Skeletal muscle satellite cell (primary cell): ENCODE results near the gene ZNF595. TPM values are rescaled to one million over a fixed set of nuclear protein-coding genes. Genes with fewer than 3 reads are reported as not detected.
"Not testable (repeated sequence)": the region's sequence is repeated elsewhere in the genome, so short reads cannot be mapped to it uniquely, and the experiment has no call there.

ENCODE experiments used
- H3K27me3 ChIP-seq: 2 replicates; pipeline ENCODE4 v1.7.0; 2013; ENCODE audit warnings: low read length; ENCODE audit not compliant: control insufficient read depth, insufficient read depth
- H3K36me3 ChIP-seq: 2 replicates; pipeline ENCODE4 v1.7.0; 2013; ENCODE audit warnings: mild to moderate bottlenecking, control low read depth, low read length; ENCODE audit not compliant: insufficient read depth
- H3K4me1 ChIP-seq: 2 replicates; pipeline ENCODE4 v1.7.0; 2013; ENCODE audit warnings: low read length; ENCODE audit not compliant: control insufficient read depth, insufficient read depth
- H3K4me2 ChIP-seq: 2 replicates; pipeline ENCODE4 v1.7.0; 2013; ENCODE audit warnings: mild to moderate bottlenecking, low read length
- H3K4me3 ChIP-seq: 2 replicates; pipeline ENCODE4 v1.7.0; 2013; ENCODE audit warnings: low read length
- H3K9ac ChIP-seq: 2 replicates; pipeline ENCODE4 v1.7.0; 2013; ENCODE audit warnings: mild to moderate bottlenecking, low read depth, low read length, moderate library complexity
- H3K9me3 ChIP-seq: replicated peaks from 2 replicates; pipeline ENCODE4 v1.7.0; 2013; ENCODE audit warnings: mild to moderate bottlenecking, control low read depth, low read length
- total RNA-seq: library from RNA; depleted of rRNA; stranded (reverse); fragments of >200 nt; gene quantifications from 2 replicates; pipeline ENCODE4 v1.2.3, GENCODE V29; 2012; rRNA removed

The ZNF595 gene
- total RNA-seq: 9.4 and 12.7 TPM in 2 replicates

DNA sequence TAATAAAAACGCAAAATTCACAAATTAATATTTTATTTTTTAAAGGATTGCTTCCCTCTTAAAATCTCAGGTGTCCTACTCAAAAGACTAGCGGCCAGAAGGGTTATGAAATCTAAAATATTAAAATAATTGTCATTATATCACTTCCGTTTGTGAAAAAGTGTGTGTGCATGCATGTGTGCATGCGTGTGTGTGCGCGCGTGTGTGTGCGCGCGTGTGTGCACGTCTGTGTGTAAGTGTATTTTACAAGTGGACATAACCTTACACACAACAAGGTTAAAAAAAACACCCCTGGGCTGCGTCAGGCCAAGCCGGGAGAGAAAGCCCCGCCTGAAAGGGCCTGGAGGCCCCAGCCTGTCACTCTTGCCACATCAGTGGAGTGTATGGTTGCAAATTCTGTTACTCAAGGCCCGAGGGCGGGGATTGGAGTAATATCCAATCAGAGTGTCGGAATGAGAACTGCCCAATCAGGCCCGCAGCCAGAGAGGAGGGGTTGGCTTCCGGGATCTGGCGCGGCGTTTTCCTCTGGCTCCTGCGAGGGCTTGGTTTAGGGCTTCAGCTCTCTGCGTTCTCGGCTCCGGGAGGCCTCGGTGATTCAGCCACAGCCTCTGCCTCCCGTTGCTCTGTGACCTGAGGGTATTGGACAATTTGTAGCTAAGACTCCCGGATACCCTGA, at the start of gene ZNF595:
Gene ZNF595, plus strand, starts transcription at position 518 of the 676 bp plus-strand sequence. CDS start 168 bp downstream, outside the sequence.
- not testable (repeated sequence) for H3K36me3 ChIP-seq, H3K9ac ChIP-seq, H3K9me3 ChIP-seq, H3K4me1 ChIP-seq, H3K27me3 ChIP-seq
- H3K4me3 ChIP-seq: peak within 1 kb of the TSS; percentile 61
- peak within 1 kb of the TSS; percentile 44 for H3K4me2 ChIP-seq

DNA sequence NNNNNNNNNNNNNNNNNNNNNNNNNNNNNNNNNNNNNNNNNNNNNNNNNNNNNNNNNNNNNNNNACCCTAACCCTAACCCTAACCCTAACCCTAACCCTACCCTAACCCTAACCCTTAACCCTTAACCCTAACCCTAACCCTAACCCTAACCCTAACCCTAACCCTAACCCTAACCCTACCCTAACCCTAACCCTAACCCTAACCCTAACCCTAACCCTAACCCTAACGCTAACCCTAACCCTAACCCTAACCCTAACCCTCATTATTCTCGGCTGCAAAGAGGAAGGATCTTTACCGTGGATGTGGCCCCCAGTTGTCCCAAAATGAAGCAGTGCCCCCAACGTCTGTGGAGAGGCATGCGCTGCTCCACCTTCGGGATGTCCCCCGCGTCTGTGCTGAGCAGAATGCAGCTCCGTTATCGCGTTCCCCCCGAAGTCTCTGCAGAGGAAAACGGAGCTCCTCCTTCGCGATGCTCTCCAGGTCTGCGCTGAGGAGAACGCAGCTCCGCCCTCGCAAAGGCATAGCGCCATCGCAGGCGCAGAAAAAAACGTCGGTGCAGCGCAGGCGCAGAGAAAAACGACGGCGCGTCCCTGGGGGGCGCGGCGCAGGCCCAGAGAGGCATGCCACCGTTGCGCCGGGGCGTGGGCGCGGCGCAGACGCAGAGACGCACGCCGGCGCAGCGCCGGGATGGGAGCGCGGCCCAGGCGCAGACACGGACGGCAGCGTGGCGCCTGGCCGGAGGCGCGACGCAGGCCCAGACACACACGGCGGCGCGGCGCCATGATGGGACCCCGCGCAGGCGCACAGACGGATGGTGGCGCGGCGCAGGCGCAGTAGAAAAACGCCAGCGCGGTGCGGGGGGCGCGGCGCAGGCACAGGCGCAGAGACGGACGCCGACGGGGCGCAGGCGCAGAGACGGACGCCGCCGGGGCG, 42.9 kb upstream of the ZNF595 start:
- H3K4me3 ChIP-seq, H3K27me3 ChIP-seq, H3K4me2 ChIP-seq, H3K36me3 ChIP-seq, H3K9ac ChIP-seq, H3K4me1 ChIP-seq, H3K9me3 ChIP-seq: not testable (repeated sequence)

GRCh38 chr4:11095-11815, 41.9 kb upstream of the ZNF595 start:
- H3K9ac ChIP-seq, H3K4me2 ChIP-seq, H3K4me1 ChIP-seq, H3K4me3 ChIP-seq, H3K27me3 ChIP-seq, H3K36me3 ChIP-seq, H3K9me3 ChIP-seq: not testable (repeated sequence)

- H3K36me3 ChIP-seq, H3K27me3 ChIP-seq, H3K9me3 ChIP-seq, H3K4me1 ChIP-seq, H3K9ac ChIP-seq, H3K4me3 ChIP-seq, H3K4me2 ChIP-seq: not testable (repeated sequence)
These were observed 41.2 kb upstream of the ZNF595 start for GRCh38 chr4:11816-12417.

DNA sequence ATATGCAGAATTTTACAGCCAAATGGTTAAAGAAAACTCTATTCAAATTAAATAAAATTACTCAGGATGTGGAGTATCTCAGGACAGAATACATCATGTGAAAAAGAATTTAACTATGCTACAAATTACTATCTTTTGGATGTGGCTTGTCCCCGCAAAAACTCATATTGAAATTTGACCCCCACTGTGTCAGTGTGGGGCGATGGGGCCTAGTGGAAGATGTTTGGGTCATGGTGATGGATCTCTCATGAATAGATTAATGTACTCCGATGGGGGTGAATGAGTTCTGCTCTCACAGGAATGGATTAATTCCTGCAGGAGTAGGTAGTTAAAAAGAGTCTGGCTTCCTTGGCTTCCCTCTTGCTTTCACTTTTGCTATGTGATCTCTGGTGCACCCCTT, 35.0 kb upstream of the ZNF595 start:
- not testable (repeated sequence) for H3K4me2 ChIP-seq, H3K4me3 ChIP-seq, H3K9me3 ChIP-seq, H3K36me3 ChIP-seq, H3K9ac ChIP-seq, H3K4me1 ChIP-seq, H3K27me3 ChIP-seq

GRCh38 chr4:18589-18988, 34.5 kb upstream of the ZNF595 start:
- H3K9me3 ChIP-seq, H3K4me2 ChIP-seq, H3K36me3 ChIP-seq, H3K4me3 ChIP-seq, H3K27me3 ChIP-seq, H3K4me1 ChIP-seq, H3K9ac ChIP-seq: not testable (repeated sequence)

DNA sequence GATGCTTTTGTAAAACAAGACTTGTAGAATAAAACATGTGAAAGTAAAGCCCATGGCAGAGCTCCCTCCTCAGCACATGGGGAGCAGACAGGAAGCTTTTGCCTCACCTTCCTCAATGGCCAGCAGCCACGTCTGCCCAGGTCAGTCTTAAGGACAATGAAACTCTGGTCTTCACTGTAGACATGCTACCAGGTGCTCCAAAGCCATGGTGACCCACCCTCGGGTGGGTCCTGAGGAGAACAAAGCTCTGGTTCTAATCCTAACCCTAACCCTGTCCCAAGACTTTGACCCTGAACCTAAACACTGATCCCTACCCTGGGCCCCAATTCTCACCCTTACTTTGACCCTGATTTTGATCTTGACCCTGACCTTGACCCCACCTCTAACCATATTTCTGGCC, 30.2 kb upstream of the ZNF595 start:
- not testable (repeated sequence) for H3K36me3 ChIP-seq, H3K9ac ChIP-seq, H3K27me3 ChIP-seq, H3K4me2 ChIP-seq, H3K9me3 ChIP-seq, H3K4me3 ChIP-seq, H3K4me1 ChIP-seq

DNA sequence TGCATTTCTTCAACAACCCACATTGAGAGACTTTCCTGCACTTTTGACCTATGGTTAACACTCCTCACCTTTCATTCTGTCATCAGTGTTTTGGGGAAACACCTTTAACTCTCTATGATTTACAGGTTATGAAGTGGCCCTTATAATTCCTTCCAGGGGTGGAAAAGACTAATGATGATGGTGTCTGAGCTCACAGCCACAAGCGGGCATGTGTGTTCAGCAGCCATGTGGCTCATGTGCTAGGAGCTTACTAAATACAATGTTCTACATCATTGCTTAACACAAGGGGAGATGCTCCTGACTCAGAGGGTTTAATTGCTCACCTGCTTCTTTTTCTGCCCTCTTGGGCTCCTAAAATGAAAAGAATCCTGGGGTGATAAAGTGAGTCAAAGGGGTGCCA, 28.8 kb upstream of the ZNF595 start:
- H3K4me1 ChIP-seq, H3K9me3 ChIP-seq, H3K4me2 ChIP-seq, H3K9ac ChIP-seq, H3K4me3 ChIP-seq, H3K36me3 ChIP-seq, H3K27me3 ChIP-seq: not testable (repeated sequence)

GRCh38 chr4:27501-27900, 25.6 kb upstream of the ZNF595 start:
- not testable (repeated sequence) for H3K4me2 ChIP-seq, H3K9ac ChIP-seq, H3K4me3 ChIP-seq, H3K27me3 ChIP-seq, H3K9me3 ChIP-seq, H3K4me1 ChIP-seq, H3K36me3 ChIP-seq

GRCh38 chr4:28767-29542, 24.2 kb upstream of the ZNF595 start:
- H3K4me2 ChIP-seq, H3K4me3 ChIP-seq, H3K9ac ChIP-seq, H3K36me3 ChIP-seq, H3K9me3 ChIP-seq, H3K27me3 ChIP-seq, H3K4me1 ChIP-seq: not testable (repeated sequence)

GRCh38 chr4:33314-33713, 19.8 kb upstream of the ZNF595 start:
- H3K4me1 ChIP-seq, H3K4me3 ChIP-seq, H3K4me2 ChIP-seq, H3K9ac ChIP-seq, H3K36me3 ChIP-seq, H3K27me3 ChIP-seq, H3K9me3 ChIP-seq: not testable (repeated sequence)
